T-helper 2 cell treated with Interferon-gamma antibody and Interleukin-4, amounts not matched to agents 5 μg/mL and 100 μg/mL, for 36 hours (primary cell): Measurements from ENCODE around the gene CNTLN.
"Not testable (repeated sequence)": the region's sequence is repeated elsewhere in the genome, so short reads cannot be mapped to it uniquely, and the experiment has no call there.

Source experiments
- DNase-seq: peaks from one replicate; pipeline ENCODE4 v3.0.0; 2021; ENCODE audit warnings: low spot score
- H3K27ac Mint-ChIP-seq: one replicate; pipeline ENCODE4 v1.8.0; 2021; ENCODE audit warnings: mild to moderate bottlenecking, mixed read lengths
- H3K27me3 Mint-ChIP-seq: one replicate; pipeline ENCODE4 v1.8.0; 2021; ENCODE audit warnings: low read depth, mixed read lengths
- H3K36me3 Mint-ChIP-seq: one replicate; pipeline ENCODE4 v1.8.0; 2021; ENCODE audit warnings: low read depth, mixed read lengths
- H3K4me1 Mint-ChIP-seq: one replicate; pipeline ENCODE4 v1.8.0; 2021; ENCODE audit warnings: low read depth, mixed read lengths
- H3K4me3 Mint-ChIP-seq: one replicate; pipeline ENCODE4 v1.8.0; 2022; ENCODE audit warnings: mild to moderate bottlenecking, moderate library complexity, mixed read lengths
- H3K9me3 Mint-ChIP-seq: one replicate; pipeline ENCODE4 v1.8.0; 2021; ENCODE audit warnings: mixed read lengths

CNTLN gene

GRCh38 chr9:17315341-17315740, 180.5 kb downstream of the CNTLN start:
- no peak for DNase-seq
- Mint-ChIP-seq H3K27me3 (no peaks in the 10 kb centered on the region), H3K27ac (no peak overlapping the region), H3K36me3 (no peaks in the 10 kb centered on the region), H3K4me1 (no peaks in the 10 kb centered on the region), H3K9me3 (peaks cover 15% of the 10 kb centered on the region), H3K4me3 (no peak overlapping the region)

- Mint-ChIP-seq H3K36me3 (no peaks in the 10 kb centered on the region), H3K9me3 (peaks cover 15% of the 10 kb centered on the region)
- DNase-seq, result no peak
These were observed 184.0 kb downstream of the CNTLN start for GRCh38 chr9:17318821-17319320.

GRCh38 chr9:17319864-17320263, 185.0 kb downstream of the CNTLN start:
- Mint-ChIP-seq H3K36me3 (no peaks in the 10 kb centered on the region), H3K9me3 (peaks cover 15% of the 10 kb centered on the region), H3K4me1 (no peaks in the 10 kb centered on the region), H3K27me3 (no peaks in the 10 kb centered on the region), H3K4me3 (no peak overlapping the region), H3K27ac (no peak overlapping the region)
- DNase-seq, result no peak

More at GRCh38 chr9:17318821-17319320, 184.0 kb downstream of the CNTLN start:
- no peaks in the 10 kb centered on the region for H3K27me3 Mint-ChIP-seq
- H3K4me3 Mint-ChIP-seq, result no peak overlapping the region
- H3K27ac Mint-ChIP-seq, result no peak overlapping the region
- H3K4me1 Mint-ChIP-seq, result no peaks in the 10 kb centered on the region

- no peak overlapping the region for H3K27ac Mint-ChIP-seq
- H3K27me3 Mint-ChIP-seq, result no peaks in the 10 kb centered on the region
- H3K4me3 Mint-ChIP-seq, result no peak overlapping the region
- no peak for DNase-seq
- H3K9me3 Mint-ChIP-seq, result no peaks in the 10 kb centered on the region
- no peaks in the 10 kb centered on the region for H3K36me3 Mint-ChIP-seq
- H3K4me1 Mint-ChIP-seq, result no peaks in the 10 kb centered on the region
These were observed 188.3 kb downstream of the CNTLN start for GRCh38 chr9:17322882-17323864.

GRCh38 chr9:17328331-17328730, 193.5 kb downstream of the CNTLN start:
- Mint-ChIP-seq H3K27me3 (no peaks in the 10 kb centered on the region), H3K27ac (no peak overlapping the region), H3K36me3 (no peaks in the 10 kb centered on the region), H3K4me1 (no peaks in the 10 kb centered on the region), H3K4me3 (no peak overlapping the region), H3K9me3 (no peaks in the 10 kb centered on the region)
- no peak for DNase-seq

- Mint-ChIP-seq H3K27ac (no peak overlapping the region), H3K4me1 (no peaks in the 10 kb centered on the region), H3K27me3 (no peaks in the 10 kb centered on the region), H3K9me3 (no peaks in the 10 kb centered on the region), H3K4me3 (no peak overlapping the region), H3K36me3 (no peaks in the 10 kb centered on the region)
- no peak for DNase-seq
These were observed 195.3 kb downstream of the CNTLN start for GRCh38 chr9:17330097-17330496.

- Mint-ChIP-seq H3K4me3 (no peak overlapping the region), H3K9me3 (no peaks in the 10 kb centered on the region), H3K36me3 (no peaks in the 10 kb centered on the region), H3K4me1 (no peaks in the 10 kb centered on the region), H3K27ac (no peak overlapping the region), H3K27me3 (no peaks in the 10 kb centered on the region)
- DNase-seq, result no peak
These were observed 197.3 kb downstream of the CNTLN start for GRCh38 chr9:17332115-17332514.

GRCh38 chr9:17339156-17339555, 204.3 kb downstream of the CNTLN start:
- no peaks in the 10 kb centered on the region for H3K4me1 Mint-ChIP-seq
- H3K36me3 Mint-ChIP-seq, result no peaks in the 10 kb centered on the region
- no peak overlapping the region for H3K4me3 Mint-ChIP-seq
- H3K27ac Mint-ChIP-seq, result no peak overlapping the region
- DNase-seq, result no peak
- no peaks in the 10 kb centered on the region for H3K27me3 Mint-ChIP-seq
- H3K9me3 Mint-ChIP-seq, result no peaks in the 10 kb centered on the region

GRCh38 chr9:17342696-17343095, 207.9 kb downstream of the CNTLN start:
- no peak overlapping the region for H3K4me3 Mint-ChIP-seq
- H3K36me3 Mint-ChIP-seq, result no peaks in the 10 kb centered on the region
- H3K9me3 Mint-ChIP-seq, result no peaks in the 10 kb centered on the region
- no peak overlapping the region for H3K27ac Mint-ChIP-seq
- no peak for DNase-seq
- no peaks in the 10 kb centered on the region for H3K27me3 Mint-ChIP-seq
- no peaks in the 10 kb centered on the region for H3K4me1 Mint-ChIP-seq

GRCh38 chr9:17349831-17350230, 215.0 kb downstream of the CNTLN start:
- Mint-ChIP-seq H3K4me3 (no peak overlapping the region), H3K9me3 (peaks cover 4% of the 10 kb centered on the region), H3K27me3 (no peaks in the 10 kb centered on the region), H3K4me1 (no peaks in the 10 kb centered on the region), H3K27ac (no peak overlapping the region), H3K36me3 (no peaks in the 10 kb centered on the region)
- no peak for DNase-seq

- H3K4me3 Mint-ChIP-seq, H3K9me3 Mint-ChIP-seq, H3K27me3 Mint-ChIP-seq, H3K27ac Mint-ChIP-seq, DNase-seq, H3K36me3 Mint-ChIP-seq, H3K4me1 Mint-ChIP-seq: not testable (repeated sequence)
These were observed 219.2 kb downstream of the CNTLN start for GRCh38 chr9:17354006-17354405.

- Mint-ChIP-seq H3K27me3 (no peaks in the 10 kb centered on the region), H3K36me3 (no peaks in the 10 kb centered on the region), H3K4me3 (no peak overlapping the region), H3K27ac (no peak overlapping the region), H3K4me1 (no peaks in the 10 kb centered on the region), H3K9me3 (peaks cover 13% of the 10 kb centered on the region)
- DNase-seq, result no peak
These were observed 226.5 kb downstream of the CNTLN start for GRCh38 chr9:17361378-17361777.

- peaks cover 28% of the 10 kb centered on the region for H3K9me3 Mint-ChIP-seq
- H3K4me3 Mint-ChIP-seq, result no peak overlapping the region
- H3K4me1 Mint-ChIP-seq, result no peaks in the 10 kb centered on the region
- no peak overlapping the region for H3K27ac Mint-ChIP-seq
- no peaks in the 10 kb centered on the region for H3K36me3 Mint-ChIP-seq
- no peaks in the 10 kb centered on the region for H3K27me3 Mint-ChIP-seq
- DNase-seq, result no peak
These were observed 232.2 kb downstream of the CNTLN start for GRCh38 chr9:17367035-17367434.

GRCh38 chr9:17380126-17380861, 245.5 kb downstream of the CNTLN start:
- H3K4me3 Mint-ChIP-seq, result no peak overlapping the region
- DNase-seq, result no peak
- H3K4me1 Mint-ChIP-seq, result no peaks in the 10 kb centered on the region
- peaks cover 28% of the 10 kb centered on the region for H3K9me3 Mint-ChIP-seq
- no peaks in the 10 kb centered on the region for H3K36me3 Mint-ChIP-seq
- H3K27ac Mint-ChIP-seq, result no peak overlapping the region
- no peaks in the 10 kb centered on the region for H3K27me3 Mint-ChIP-seq
